HEK293T (cell line): Measurements from ENCODE around the gene TNKS2.

ENCODE experiments used
- ARNT ChIP-seq: fragments of 450-650 bp; IDR thresholded peaks from 2 replicates; pipeline ENCODE4 v1.6.1; 2017; ENCODE audit warnings: mild to moderate bottlenecking
- BHLHE40 ChIP-seq: fragments of 450-650 bp; IDR thresholded peaks from 2 replicates; pipeline ENCODE4 v1.6.1; 2016; ENCODE audit warnings: mild to moderate bottlenecking, moderate library complexity, borderline replicate concordance
- CTBP1 ChIP-seq: fragments of 450-650 bp; IDR thresholded peaks from 2 replicates; pipeline ENCODE4 v1.6.1; 2016; ENCODE audit warnings: borderline replicate concordance
- FOXA1 ChIP-seq: fragments of 450-650 bp; IDR thresholded peaks from 2 replicates; pipeline ENCODE4 v1.6.1; 2016; ENCODE audit warnings: mild to moderate bottlenecking
- FOXM1 ChIP-seq: fragments of 450-650 bp; IDR thresholded peaks from 2 replicates; pipeline ENCODE4 v1.6.1; 2017; ENCODE audit warnings: mild to moderate bottlenecking, borderline replicate concordance
- NFRKB ChIP-seq: fragments of 450-650 bp; IDR thresholded peaks from 2 replicates; pipeline ENCODE4 v1.6.1; 2016; ENCODE audit warnings: mild to moderate bottlenecking, moderate library complexity
- SP1 ChIP-seq: fragments of 450-650 bp; IDR thresholded peaks from 2 replicates; pipeline ENCODE4 v1.6.1; 2017
- SUZ12 ChIP-seq: fragments of 450-650 bp; IDR thresholded peaks from 2 replicates; pipeline ENCODE4 v1.6.1; 2016; ENCODE audit warnings: mild to moderate bottlenecking
- ZNF384 ChIP-seq: fragments of 450-650 bp; IDR thresholded peaks from 2 replicates; pipeline ENCODE4 v1.6.1; 2016

- no peak for TF ChIP-seq FOXM1
- TF ChIP-seq SP1: no peak
- no peak for TF ChIP-seq NFRKB
- TF ChIP-seq BHLHE40: no peak
- no peak for TF ChIP-seq CTBP1
- no peak for TF ChIP-seq ARNT
- no peak for TF ChIP-seq FOXA1
- no peak for TF ChIP-seq ZNF384
- no peak for TF ChIP-seq SUZ12
Observed at GRCh38 chr10:91796331-91797047, 1.7 kb upstream of the TNKS2 start.
